Neutrophil (primary cell): ENCODE data around the gene FAM174C.

Experiments used
- H3K27ac ChIP-seq: fragments of 200-600 bp; sonication (generic); 2 replicates; pipeline ENCODE4 v1.5.1; 2016; ENCODE audit warnings: mild to moderate bottlenecking, moderate library complexity
- H3K27me3 ChIP-seq: fragments of 200-600 bp; sonication (generic); 2 replicates; pipeline ENCODE4 v1.6.0; 2016; ENCODE audit warnings: mild to moderate bottlenecking
- H3K36me3 ChIP-seq: fragments of 200-600 bp; sonication (generic); 2 replicates; pipeline ENCODE4 v1.5.1; 2017
- H3K4me1 ChIP-seq, 2 experiments: fragments of 200-600 bp in 1 of 2; sonication (generic) in 1 of 2; 1 replicate in 1 of 2; 2 replicates in 1 of 2; pipeline versions ENCODE4 v1.5.1 to v1.6.1; 2013 to 2016; ENCODE audit warnings: low read depth in 1 of 2, low read length in 1 of 2, mild to moderate bottlenecking in 1 of 2, moderate library complexity in 1 of 2; ENCODE audit not compliant: control insufficient read depth in 1 of 2, insufficient read depth in 1 of 2
- H3K4me3 ChIP-seq, 2 experiments: fragments of 200-600 bp in 1 of 2; sonication (generic) in 1 of 2; 1 replicate in 1 of 2; 2 replicates in 1 of 2; pipeline ENCODE4 v1.5.1; 2013 to 2016; ENCODE audit warnings: low read depth in 1 of 2, low read length in 1 of 2, mild to moderate bottlenecking in 1 of 2, moderate library complexity in 1 of 2
- H3K9me3 ChIP-seq: fragments of 200-600 bp; sonication (generic); 2 replicates; pipeline ENCODE4 v1.5.1; 2016
- CTCF ChIP-seq: fragments of 200-600 bp; sonication (generic); IDR thresholded peaks from 2 replicates; pipeline ENCODE4 v1.5.1; 2016; ENCODE audit warnings: antibody characterized with exemption

Gene FAM174C

GRCh38 chr19:1273263-1274041 is 1.9 kb upstream of the FAM174C start:
- TF ChIP-seq CTCF = no peak
- peaks cover 45% of the 10 kb centered on the region for H3K36me3 ChIP-seq
- peak overlapping the region; percentile 99 for H3K27ac ChIP-seq
- H3K4me3 ChIP-seq = peak overlapping the region; percentile 34 to 80
- no peaks in the 10 kb centered on the region for H3K9me3 ChIP-seq
- peaks cover 73 to 80% of the 10 kb centered on the region in 2 experiments for H3K4me1 ChIP-seq
- H3K27me3 ChIP-seq = no peaks in the 10 kb centered on the region

- Histone ChIP-seq H3K27me3 (no peaks in the 10 kb centered on the region), H3K9me3 (no peaks in the 10 kb centered on the region), H3K36me3 (peaks cover 51% of the 10 kb centered on the region)
These were observed 1.1 kb upstream of the FAM174C start for GRCh38 chr19:1274081-1274851.

GRCh38 chr19:1274852-1275259 is 474 bp upstream of the FAM174C start:
- no peaks in the 10 kb centered on the region for H3K27me3 ChIP-seq
- H3K9me3 ChIP-seq = no peaks in the 10 kb centered on the region
- H3K4me3 ChIP-seq = peak overlapping the region; percentile 80 to 82
- no peak for TF ChIP-seq CTCF
- peak overlapping the region; percentile 99 for H3K27ac ChIP-seq
- H3K36me3 ChIP-seq = peaks cover 51% of the 10 kb centered on the region
- H3K4me1 ChIP-seq = peaks cover 65 to 71% of the 10 kb centered on the region in 2 experiments

More at GRCh38 chr19:1274081-1274851, 1.1 kb upstream of the FAM174C start:
- Histone ChIP-seq H3K4me3 (peak overlapping the region; percentile 34 to 80), H3K27ac (peak overlapping the region; percentile 99), H3K4me1 (peaks cover 69 to 74% of the 10 kb centered on the region in 2 experiments)
- TF ChIP-seq CTCF = no peak

GRCh38 chr19:1275976-1276627 is 772 bp downstream of the FAM174C start:
- no peaks in the 10 kb centered on the region for H3K27me3 ChIP-seq
- H3K9me3 ChIP-seq = no peaks in the 10 kb centered on the region
- H3K4me3 ChIP-seq = peak overlapping the region; percentile 80 to 82
- peaks cover 53 to 58% of the 10 kb centered on the region in 2 experiments for H3K4me1 ChIP-seq
- H3K36me3 ChIP-seq = peaks cover 48% of the 10 kb centered on the region
- TF ChIP-seq CTCF = no peak
- H3K27ac ChIP-seq = peak overlapping the region; percentile 99

GRCh38 chr19:1276628-1277022 is 1.3 kb downstream of the FAM174C start:
- H3K4me3 ChIP-seq = peak overlapping the region; percentile 80 to 82
- peaks cover 43% of the 10 kb centered on the region for H3K36me3 ChIP-seq
- peaks cover 48 to 53% of the 10 kb centered on the region in 2 experiments for H3K4me1 ChIP-seq
- TF ChIP-seq CTCF = no peak
- H3K27me3 ChIP-seq = no peaks in the 10 kb centered on the region
- H3K27ac ChIP-seq = peak overlapping the region; percentile 99
- H3K9me3 ChIP-seq = no peaks in the 10 kb centered on the region
